ENCODE results near the gene SLC24A1.

- TF ChIP-seq, protein P1, sequence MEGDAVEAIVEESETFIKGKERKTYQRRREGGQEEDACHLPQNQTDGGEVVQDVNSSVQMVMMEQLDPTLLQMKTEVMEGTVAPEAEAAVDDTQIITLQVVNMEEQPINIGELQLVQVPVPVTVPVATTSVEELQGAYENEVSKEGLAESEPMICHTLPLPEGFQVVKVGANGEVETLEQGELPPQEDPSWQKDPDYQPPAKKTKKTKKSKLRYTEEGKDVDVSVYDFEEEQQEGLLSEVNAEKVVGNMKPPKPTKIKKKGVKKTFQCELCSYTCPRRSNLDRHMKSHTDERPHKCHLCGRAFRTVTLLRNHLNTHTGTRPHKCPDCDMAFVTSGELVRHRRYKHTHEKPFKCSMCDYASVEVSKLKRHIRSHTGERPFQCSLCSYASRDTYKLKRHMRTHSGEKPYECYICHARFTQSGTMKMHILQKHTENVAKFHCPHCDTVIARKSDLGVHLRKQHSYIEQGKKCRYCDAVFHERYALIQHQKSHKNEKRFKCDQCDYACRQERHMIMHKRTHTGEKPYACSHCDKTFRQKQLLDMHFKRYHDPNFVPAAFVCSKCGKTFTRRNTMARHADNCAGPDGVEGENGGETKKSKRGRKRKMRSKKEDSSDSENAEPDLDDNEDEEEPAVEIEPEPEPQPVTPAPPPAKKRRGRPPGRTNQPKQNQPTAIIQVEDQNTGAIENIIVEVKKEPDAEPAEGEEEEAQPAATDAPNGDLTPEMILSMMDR (IDR thresholded peaks at IDR 0.05) = no peak
- no peak for TF ChIP-seq POLR2A (IDR thresholded peaks at IDR 0.05)
Measured at GRCh38 chr15:65651831-65652749, 30.4 kb downstream of the SLC24A1 start.

All from adrenal gland (tissue), 5 donors.